ENCODE results near the gene U2AF1L4.

DNA sequence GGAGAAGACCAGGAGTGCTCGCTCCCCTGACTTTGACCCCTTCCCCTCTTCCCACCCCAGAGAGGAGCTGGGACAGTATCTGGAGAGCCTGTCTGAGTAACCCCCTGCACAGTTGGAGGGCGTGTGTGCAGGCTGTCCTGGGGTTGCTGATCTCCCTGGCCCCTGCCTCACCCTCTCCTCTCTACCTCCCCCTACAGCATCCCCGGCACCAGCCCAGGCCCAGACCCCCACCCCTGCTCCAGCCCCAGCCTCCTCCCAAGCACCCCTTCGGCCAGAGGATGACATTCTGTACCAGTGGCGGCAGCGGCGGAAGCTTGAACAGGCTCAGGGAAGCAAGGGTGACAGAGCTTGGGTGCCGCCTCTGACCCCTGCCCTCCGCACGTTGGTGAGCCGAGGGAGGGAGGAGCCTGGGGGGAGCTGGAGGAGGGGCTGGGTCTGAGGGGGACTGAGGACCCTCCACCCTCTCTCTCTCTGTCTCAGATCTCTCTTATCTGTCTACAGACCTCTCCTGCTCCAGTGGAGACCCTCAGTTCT, 21.4 kb upstream of the U2AF1L4 start:
- TF ChIP-seq, protein P1, sequence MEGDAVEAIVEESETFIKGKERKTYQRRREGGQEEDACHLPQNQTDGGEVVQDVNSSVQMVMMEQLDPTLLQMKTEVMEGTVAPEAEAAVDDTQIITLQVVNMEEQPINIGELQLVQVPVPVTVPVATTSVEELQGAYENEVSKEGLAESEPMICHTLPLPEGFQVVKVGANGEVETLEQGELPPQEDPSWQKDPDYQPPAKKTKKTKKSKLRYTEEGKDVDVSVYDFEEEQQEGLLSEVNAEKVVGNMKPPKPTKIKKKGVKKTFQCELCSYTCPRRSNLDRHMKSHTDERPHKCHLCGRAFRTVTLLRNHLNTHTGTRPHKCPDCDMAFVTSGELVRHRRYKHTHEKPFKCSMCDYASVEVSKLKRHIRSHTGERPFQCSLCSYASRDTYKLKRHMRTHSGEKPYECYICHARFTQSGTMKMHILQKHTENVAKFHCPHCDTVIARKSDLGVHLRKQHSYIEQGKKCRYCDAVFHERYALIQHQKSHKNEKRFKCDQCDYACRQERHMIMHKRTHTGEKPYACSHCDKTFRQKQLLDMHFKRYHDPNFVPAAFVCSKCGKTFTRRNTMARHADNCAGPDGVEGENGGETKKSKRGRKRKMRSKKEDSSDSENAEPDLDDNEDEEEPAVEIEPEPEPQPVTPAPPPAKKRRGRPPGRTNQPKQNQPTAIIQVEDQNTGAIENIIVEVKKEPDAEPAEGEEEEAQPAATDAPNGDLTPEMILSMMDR (IDR thresholded peaks at IDR 0.05; ENCODE audit: low read depth, low read length) = no peak
- TF ChIP-seq EZH2phosphoT487 (IDR thresholded peaks at IDR 0.05; ENCODE audit: low read depth) = no peak

All from OCI-LY3 (cell line).